NCI-H526 (cell line): ENCODE results near the gene TLR9.
"Not testable (repeated sequence)": the region's sequence is repeated elsewhere in the genome, so short reads cannot be mapped to it uniquely, and the experiment has no call there.

Experiments
- DNase-seq, 2 experiments: peaks; one replicate each; lab custom pipeline; 2025; lab: John Stamatoyannopoulos, UW

Gene TLR9

GRCh38 chr3:52225452-52226228 lies at the start of gene TLR9:
TSS of gene TLR9 (minus strand) at chr3:52225645. CDS start at chr3:52225529, 116 bp downstream.
- peak; percentile 96 for DNase-seq

GRCh38 chr3:52274781-52275180 lies 49.3 kb upstream of the TLR9 start:
- not testable (repeated sequence) for DNase-seq

GRCh38 chr3:52272831-52273230 lies 47.4 kb upstream of the TLR9 start:
- DNase-seq: no peak

- DNase-seq: not testable (repeated sequence)
These were observed 46.7 kb upstream of the TLR9 start for GRCh38 chr3:52272172-52272571.

- DNase-seq: no peak
These were observed 44.9 kb upstream of the TLR9 start for GRCh38 chr3:52270252-52270754.

- DNase-seq: no peak
These were observed 44.3 kb upstream of the TLR9 start for GRCh38 chr3:52269776-52270175.

GRCh38 chr3:52268036-52268435 lies 42.6 kb upstream of the TLR9 start:
- no peak for DNase-seq

- DNase-seq: no peak
These were observed 39.9 kb upstream of the TLR9 start for GRCh38 chr3:52265387-52265786.

- DNase-seq: no peak
These were observed 37.0 kb upstream of the TLR9 start for GRCh38 chr3:52262447-52262846.

GRCh38 chr3:52259448-52259847 lies 34.0 kb upstream of the TLR9 start:
- DNase-seq: no peak

- no peak for DNase-seq
These were observed 33.6 kb upstream of the TLR9 start for GRCh38 chr3:52259035-52259434.

- DNase-seq: no peak
These were observed 32.5 kb upstream of the TLR9 start for GRCh38 chr3:52257911-52258310.

- DNase-seq: no peak
These were observed 31.2 kb upstream of the TLR9 start for GRCh38 chr3:52256622-52257021.

- no peak for DNase-seq
These were observed 30.7 kb upstream of the TLR9 start for GRCh38 chr3:52256159-52256558.

- DNase-seq: no peak
These were observed 29.2 kb upstream of the TLR9 start for GRCh38 chr3:52254608-52255007.

GRCh38 chr3:52253314-52254304 lies 28.2 kb upstream of the TLR9 start:
- DNase-seq: no peak

GRCh38 chr3:52250122-52250521 lies 24.7 kb upstream of the TLR9 start:
- DNase-seq: no peak

- DNase-seq: no peak
These were observed 24.2 kb upstream of the TLR9 start for GRCh38 chr3:52249683-52250082.

- no peak for DNase-seq
These were observed 23.5 kb upstream of the TLR9 start for GRCh38 chr3:52248816-52249547.

- no peak for DNase-seq
These were observed 22.7 kb upstream of the TLR9 start for GRCh38 chr3:52248165-52248541.

GRCh38 chr3:52247409-52248164 lies 22.1 kb upstream of the TLR9 start:
- DNase-seq: no peak
